ENCODE measurements around the gene USP7. TPM values are rescaled to one million over a fixed set of nuclear protein-coding genes. Genes with fewer than 3 reads are reported as not detected.
A peak's percentile ranks its signal among the peaks of the same experiment; 100 is the strongest.
"Not testable (repeated sequence)": the region's sequence is repeated elsewhere in the genome, so short reads cannot be mapped to it uniquely, and the experiment has no call there.

Gene USP7
- 10 to 100 TPM; 51.1 to 87.6 (median 67.8) TPM for polyA plus RNA-seq (ENCODE audit: insufficient read length in 10 of 10)
- long read RNA-seq, donor 1, full-length matches to known transcripts = 1 of 7 reads
- long read RNA-seq, donor 1, partial matches to known transcripts = 6 of 7 reads
- long read RNA-seq, donor 1, other reads (novel, unspliced or antisense) = 0 of 7 reads
- long read RNA-seq, donor 2 = 0 reads
- long read RNA-seq, donor 3 = 0 reads
- long read RNA-seq, donor 4 = 0 reads
- long read RNA-seq, donor 5 = 0 reads
- long read RNA-seq, donor 6, full-length matches to known transcripts = 1 of 6 reads
- long read RNA-seq, donor 6, partial matches to known transcripts = 5 of 6 reads
- long read RNA-seq, donor 6, other reads (novel, unspliced or antisense) = 0 of 6 reads
- long read RNA-seq, donor 7 = 0 reads
- long read RNA-seq, donor 8, full-length matches to known transcripts = 1 of 8 reads
- long read RNA-seq, donor 8, partial matches to known transcripts = 7 of 8 reads
- long read RNA-seq, donor 8, other reads (novel, unspliced or antisense) = 0 of 8 reads
- long read RNA-seq, donor 9 = 0 reads

GRCh38 chr16:8963821-8964441 is at the start of gene USP7:
USP7 (minus strand) TSS chr16:8963906; CDS start chr16:8963285, 621 bp downstream.
- peak; percentile 92 to 97 (median 95) for DNase-seq

- DNase-seq = no peak
Observed at GRCh38 chr16:9013508-9013864, 49.8 kb upstream of the USP7 start.

- DNase-seq = peak in 2 of 3 donors; percentile 3 to 23
Observed at GRCh38 chr16:9012848-9013507, 49.3 kb upstream of the USP7 start.

GRCh38 chr16:9012330-9012729 is 48.6 kb upstream of the USP7 start:
- no peak for DNase-seq

- DNase-seq = peak; percentile 43 to 74 (median 68)
Observed at GRCh38 chr16:9008601-9009260, 45.0 kb upstream of the USP7 start.

GRCh38 chr16:9007177-9007794 is 43.6 kb upstream of the USP7 start:
- DNase-seq = no peak

- DNase-seq = no peak
Observed at GRCh38 chr16:9004183-9004582, 40.5 kb upstream of the USP7 start.

- DNase-seq = no peak
Observed at GRCh38 chr16:9003763-9004162, 40.1 kb upstream of the USP7 start.

- DNase-seq = no peak
Observed at GRCh38 chr16:9003322-9003721, 39.6 kb upstream of the USP7 start.

GRCh38 chr16:9002042-9002441 is 38.3 kb upstream of the USP7 start:
- no peak for DNase-seq

- DNase-seq = no peak
Observed at GRCh38 chr16:9000664-9001063, 37.0 kb upstream of the USP7 start.

GRCh38 chr16:8999800-9000199 is 36.1 kb upstream of the USP7 start:
- DNase-seq = no peak

- DNase-seq = no peak
Observed at GRCh38 chr16:8998108-8998507, 34.4 kb upstream of the USP7 start.

- DNase-seq = no peak
Observed at GRCh38 chr16:8996891-8997290, 33.2 kb upstream of the USP7 start.

GRCh38 chr16:8990445-8990844 is 26.7 kb upstream of the USP7 start:
- DNase-seq = no peak

- DNase-seq = no peak
Observed at GRCh38 chr16:8989099-8989878, 25.6 kb upstream of the USP7 start.

GRCh38 chr16:8986818-8987191 is 23.1 kb upstream of the USP7 start:
- DNase-seq = no peak

GRCh38 chr16:8986111-8986510 is 22.4 kb upstream of the USP7 start:
- DNase-seq = no peak

GRCh38 chr16:8982816-8983215 is 19.1 kb upstream of the USP7 start:
- DNase-seq = no peak

- DNase-seq = not testable (repeated sequence)
Observed at GRCh38 chr16:8981901-8982300, 18.2 kb upstream of the USP7 start.

- not testable (repeated sequence) for DNase-seq
Observed at GRCh38 chr16:8976189-8976588, 12.5 kb upstream of the USP7 start.
